Endothelial cell of coronary artery (primary cell): Measurements from ENCODE around the gene PTRH2. TPM values are rescaled to one million over a fixed set of nuclear protein-coding genes. Genes with fewer than 3 reads are reported as not detected.

ENCODE experiments used
- total RNA-seq: library from RNA; depleted of rRNA; stranded (reverse); fragments of >200 nt; gene quantifications from 2 replicates; pipeline ENCODE4 v1.2.3, GENCODE V29; 2014

The PTRH2 gene
- total RNA-seq = 31.0 and 40.6 TPM in 2 replicates

GRCh38 chr17:59707149-59707970, at the start of gene PTRH2, which contains the start of gene VMP1:
Gene PTRH2 (minus strand): TSS chr17:59707430. CDS start chr17:59697978, 9,452 bp downstream.
Gene VMP1 (plus strand): TSS chr17:59707654. CDS start chr17:59731447, 23,793 bp downstream.

Other genes with a start within 250 kb of the PTRH2 start
- gene DHX40, start 141.8 kb downstream of the PTRH2 start, total RNA-seq = 53.2 and 54.0 TPM in 2 replicates
- 335 and 371 TPM in 2 replicates for gene CLTC, start 87.5 kb downstream of the PTRH2 start, total RNA-seq
- gene VMP1, start 224 bp upstream of the PTRH2 start, total RNA-seq = 113 and 190 TPM in 2 replicates
- gene TUBD1, start 185.5 kb upstream of the PTRH2 start, total RNA-seq = 6.0 and 8.4 TPM in 2 replicates
- 17.6 and 21.6 TPM in 2 replicates for gene RPS6KB1, start 185.7 kb upstream of the PTRH2 start, total RNA-seq